Body of pancreas (tissue), 4 donors: ENCODE measurements around the gene EIF2S3.

ENCODE experiments used
- CTCF ChIP-seq, 7 experiments: fragments of 450-650 bp in 4 of 7; fragments of 200-600 bp in 3 of 7; sonication (generic) in 3 of 7; IDR thresholded peaks; one replicate each; pipeline ENCODE4 v1.5.1; 2016 to 2019; ENCODE audit warnings: antibody characterized with exemption in 7 of 7
- POLR2A ChIP-seq, 3 donors: fragments of 450-650 bp; IDR thresholded peaks; one replicate each; pipeline ENCODE4 v1.6.1; 2016; ENCODE audit warnings: antibody characterized with exemption in 3 of 3, mild to moderate bottlenecking in 2 of 3

GRCh38 chrX:24063488-24063887 lies 8.7 kb downstream of the EIF2S3 start:
- TF ChIP-seq CTCF (IDR thresholded peaks at IDR 0.05) (no peak), POLR2A (IDR thresholded peaks at IDR 0.05) (no peak)
